UCSD-AML1 (cell line): Measurements from ENCODE around the gene SRL.
A peak's percentile ranks its signal among the peaks of the same experiment; 100 is the strongest.

Experiments
- DNase-seq: peaks from one replicate; lab custom pipeline; 2025; ENCODE audit not compliant: unreplicated experiment; lab: John Stamatoyannopoulos, UW

Gene SRL

DNA sequence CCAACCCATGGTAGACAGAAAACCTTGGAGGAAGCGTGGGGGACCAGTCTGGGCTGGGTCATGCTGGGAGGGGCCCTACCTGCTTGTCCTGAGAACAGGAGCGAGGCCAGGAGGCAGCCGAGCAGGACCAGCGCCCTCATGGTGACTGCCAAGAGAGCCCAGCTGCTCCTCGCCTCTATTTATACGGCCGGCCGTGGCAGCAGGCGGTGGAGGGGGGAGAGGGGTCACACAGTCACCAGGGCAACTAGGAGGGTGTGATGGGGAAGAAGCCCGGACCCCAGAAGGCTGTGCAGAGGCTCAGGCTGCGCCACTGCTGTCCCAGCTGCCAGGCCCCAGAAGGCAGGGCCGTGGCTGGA is at the start of gene SRL:
SRL (minus strand) TSS at position 153 of the 356 bp plus-strand sequence; CDS start at position 140, 13 bp downstream.
- DNase-seq: no peak

DNA sequence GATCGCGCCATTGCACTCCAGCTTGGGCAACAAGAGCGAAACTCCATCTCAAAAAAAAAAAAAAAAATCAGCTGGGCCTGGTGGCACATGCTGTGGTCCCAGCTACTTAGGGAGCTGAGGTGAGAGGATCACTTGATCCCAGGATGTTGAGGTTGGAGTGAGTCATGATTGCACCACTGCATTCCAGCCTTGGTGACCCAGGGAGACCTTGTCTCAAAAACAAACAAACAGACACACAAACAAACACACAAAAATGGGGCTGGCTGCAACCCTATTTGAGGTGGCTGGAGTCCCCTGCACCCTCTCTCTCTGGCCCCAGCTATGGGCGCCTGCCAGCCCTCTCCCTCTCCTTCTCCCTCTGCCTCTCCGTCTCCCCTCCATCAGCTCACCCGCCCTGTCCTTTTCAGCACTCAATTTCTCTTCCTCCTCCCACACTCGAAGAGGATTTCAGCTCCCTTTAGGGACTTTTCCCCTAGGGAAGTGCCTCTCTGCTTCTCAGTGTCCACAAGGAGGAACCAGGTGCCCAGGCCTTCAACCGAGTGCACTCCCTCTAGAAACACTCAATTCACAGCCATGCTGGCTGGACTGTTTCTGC is 48.5 kb upstream of the SRL start:
- no peak for DNase-seq

- peak; percentile 74 for DNase-seq
Measured at GRCh38 chr16:4288148-4288921, 46.5 kb upstream of the SRL start.

DNA sequence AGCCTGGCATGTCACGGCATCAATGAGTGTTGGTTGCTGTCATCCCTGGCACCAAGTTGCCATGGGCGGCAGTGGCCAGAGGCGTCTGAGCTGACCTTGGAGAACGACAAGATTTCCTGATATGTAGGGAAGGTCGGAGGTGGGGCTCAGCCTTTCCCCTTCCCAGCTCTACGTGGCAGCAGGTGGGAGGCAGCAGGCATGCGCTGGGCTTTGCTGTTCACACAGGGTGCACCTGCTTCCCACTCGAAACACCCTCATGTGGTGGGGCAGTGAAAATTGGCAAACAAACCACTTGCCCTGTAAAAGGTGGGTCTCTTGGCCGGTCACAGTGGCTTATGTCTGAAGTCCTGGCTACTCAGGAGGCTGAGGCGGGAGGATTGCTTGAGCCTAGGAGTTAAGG is 43.3 kb upstream of the SRL start:
- no peak for DNase-seq

GRCh38 chr16:4283939-4284338 is 42.1 kb upstream of the SRL start:
- DNase-seq: no peak

DNA sequence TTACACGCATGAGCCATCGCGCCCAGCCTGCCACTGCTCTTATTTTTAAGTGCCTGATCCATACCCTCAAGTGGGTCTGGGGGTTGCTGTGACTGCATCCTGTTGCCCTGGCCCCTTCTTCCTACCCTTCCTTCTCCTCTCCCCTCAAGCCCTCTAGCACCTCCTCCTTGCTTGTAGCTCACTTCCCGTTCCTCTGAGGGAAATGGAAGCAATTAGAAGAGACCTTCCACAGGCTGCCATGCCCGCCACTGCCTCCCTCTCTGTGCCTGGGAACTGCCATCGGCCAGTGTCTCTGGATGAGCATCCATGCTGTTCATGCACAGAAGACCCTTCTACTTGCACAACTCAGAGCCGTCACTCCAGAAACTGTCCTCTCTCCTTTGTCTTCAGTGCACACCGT is 41.6 kb upstream of the SRL start:
- no peak for DNase-seq

GRCh38 chr16:4280625-4281024 is 38.7 kb upstream of the SRL start:
- DNase-seq: no peak

DNA sequence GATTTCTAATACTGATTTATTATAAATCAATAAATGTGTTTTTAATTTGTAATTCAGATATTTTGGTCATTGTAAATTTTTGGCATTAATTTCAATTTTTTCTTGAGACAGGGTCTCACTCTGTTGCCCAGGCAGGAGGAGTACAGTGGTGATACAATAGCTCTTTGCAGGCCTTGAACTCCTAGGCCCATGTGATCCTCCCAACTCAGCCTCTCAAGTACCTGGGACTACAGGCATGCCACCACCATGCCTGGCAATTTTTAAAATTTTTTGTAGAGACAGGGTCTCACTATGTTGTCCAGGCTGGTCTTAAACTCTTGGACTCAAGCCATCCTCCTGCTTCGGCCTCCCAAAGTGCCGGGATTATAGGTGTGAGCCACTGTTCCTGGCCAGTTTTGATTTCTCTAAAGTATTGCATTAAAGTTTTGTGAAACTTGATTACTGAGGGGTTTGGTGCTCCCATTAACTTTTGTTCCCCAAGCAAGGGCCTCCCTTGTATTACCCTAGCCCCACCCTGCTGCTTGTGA is 36.2 kb upstream of the SRL start:
- no peak for DNase-seq

DNA sequence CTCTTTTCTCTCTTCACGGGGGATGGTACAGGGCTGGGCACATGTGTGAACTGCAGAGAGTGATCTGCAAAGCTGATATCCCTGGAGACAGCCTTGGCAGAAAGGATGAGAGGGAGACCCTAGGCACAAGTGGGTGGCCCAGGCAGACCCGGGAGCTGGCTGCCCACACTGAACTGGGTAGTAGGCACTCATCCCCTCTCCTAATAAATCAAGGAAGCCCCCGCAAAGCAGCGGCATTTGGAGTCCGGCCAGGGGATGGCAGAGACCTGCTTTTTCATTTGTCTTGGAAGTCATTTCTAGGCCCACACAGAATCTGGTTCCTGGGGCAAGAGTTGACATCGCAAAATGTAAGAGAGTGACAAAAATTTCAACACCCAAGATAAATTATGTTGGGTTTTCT is 34.0 kb upstream of the SRL start:
- no peak for DNase-seq

DNA sequence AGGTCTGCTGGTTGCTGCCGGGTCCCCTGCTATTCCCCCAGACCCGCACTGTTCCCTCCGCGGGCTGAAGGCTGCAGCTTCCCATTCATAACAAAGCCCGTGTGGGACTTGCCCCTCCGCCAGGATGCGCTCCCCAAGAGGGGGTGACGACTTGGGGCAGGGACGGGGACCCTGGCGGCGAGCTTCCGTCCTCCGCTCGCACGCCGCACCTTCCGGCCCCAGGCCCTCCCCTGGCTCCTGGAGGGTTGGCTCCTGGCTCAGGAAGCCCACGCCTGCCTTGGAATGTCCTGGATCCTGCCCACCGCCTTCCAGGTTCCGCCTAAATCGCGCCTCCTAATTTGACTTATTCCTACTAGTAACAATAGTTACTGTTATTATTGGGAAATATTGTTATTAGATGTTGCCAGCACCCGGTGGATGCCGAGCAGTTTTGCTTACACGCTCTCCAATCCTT is 32.0 kb upstream of the SRL start:
- peak; percentile 82 for DNase-seq

DNA sequence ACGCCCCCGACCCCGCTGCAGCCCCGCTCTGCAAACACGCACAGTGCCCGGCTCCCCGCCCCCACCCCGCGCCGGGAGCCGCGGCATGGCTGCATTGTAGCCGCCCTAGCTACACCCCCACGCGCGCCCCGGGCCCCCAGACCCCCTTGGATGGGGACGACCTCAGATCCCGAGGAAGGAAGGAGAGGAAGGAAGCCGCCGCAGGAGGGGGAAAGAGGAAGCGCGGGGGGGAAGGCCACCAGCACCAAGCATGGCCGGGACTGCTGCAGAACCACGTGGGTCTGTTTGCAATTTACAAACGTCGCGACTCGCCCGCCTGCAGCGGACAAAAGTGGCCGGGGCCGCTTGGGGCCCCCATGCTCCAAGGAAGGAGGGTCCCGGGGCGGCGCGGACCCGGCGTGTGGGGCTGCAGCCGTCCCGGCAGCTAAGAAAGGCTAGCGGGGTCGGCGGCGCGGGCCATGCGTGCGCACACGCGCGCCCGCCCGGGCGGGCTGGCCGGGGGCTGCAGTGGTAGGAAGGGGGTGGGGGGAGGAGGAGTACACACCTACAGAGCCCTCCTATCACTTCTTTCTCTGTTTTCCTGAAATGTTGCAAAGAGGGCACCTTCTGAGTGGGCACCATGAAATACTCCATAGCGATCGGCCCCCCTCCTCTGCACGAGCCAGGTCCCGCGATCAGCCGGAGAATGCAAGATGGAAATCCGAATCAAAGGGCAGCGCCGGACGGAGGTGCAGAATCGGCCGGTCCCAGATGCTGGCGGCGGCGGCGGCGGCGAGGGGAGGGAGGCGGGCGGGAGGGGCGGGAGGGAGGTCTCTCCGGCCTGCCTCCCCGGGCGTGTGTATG is 30.5 kb upstream of the SRL start:
- DNase-seq: peak; percentile 76

DNA sequence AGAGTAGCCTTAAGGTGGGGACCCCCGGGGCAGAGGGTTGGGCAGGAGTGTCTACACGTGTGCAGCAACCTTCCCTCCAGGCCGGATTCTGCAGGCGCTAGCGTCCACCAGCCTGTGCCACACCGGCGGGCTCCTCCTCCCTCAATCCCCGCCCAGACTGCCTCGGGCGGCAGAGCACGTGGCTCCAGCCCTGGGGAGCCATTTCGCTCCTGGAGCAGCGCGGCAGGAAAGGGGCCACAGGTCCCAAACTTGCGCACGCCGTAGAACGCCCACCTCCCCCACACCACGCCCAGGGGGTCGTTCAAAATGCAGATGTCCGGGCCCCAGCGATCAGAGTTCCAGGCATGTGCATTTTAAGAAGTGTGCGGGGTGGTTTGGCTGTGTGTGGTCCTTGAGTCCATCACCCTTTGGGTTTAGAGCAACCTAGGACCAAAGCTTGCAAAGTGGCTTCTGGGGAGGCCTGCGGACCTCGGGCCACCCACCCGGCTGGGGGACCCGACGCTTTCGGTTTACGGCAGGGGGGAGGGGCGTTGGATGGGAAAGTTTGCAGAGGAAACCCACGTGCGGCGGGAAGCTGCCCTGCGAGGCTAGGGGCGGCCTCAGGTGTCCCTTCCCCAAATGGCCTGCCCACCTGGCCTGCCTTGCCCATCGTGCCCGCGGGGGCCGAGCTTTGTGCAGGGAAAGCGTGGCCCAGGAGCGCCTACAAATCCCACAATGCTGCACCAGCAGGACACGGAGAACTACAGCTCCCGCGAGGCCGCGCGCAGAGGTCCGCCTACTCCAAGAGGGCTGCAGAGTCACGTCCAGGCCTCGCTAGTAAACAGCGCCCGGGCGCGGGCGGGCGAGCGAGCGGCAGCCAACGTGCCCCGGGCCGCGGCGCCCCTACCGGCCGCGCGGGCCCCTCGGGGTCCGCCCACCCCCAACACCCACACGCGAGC is 29.6 kb upstream of the SRL start:
- peak; percentile 90 for DNase-seq

DNA sequence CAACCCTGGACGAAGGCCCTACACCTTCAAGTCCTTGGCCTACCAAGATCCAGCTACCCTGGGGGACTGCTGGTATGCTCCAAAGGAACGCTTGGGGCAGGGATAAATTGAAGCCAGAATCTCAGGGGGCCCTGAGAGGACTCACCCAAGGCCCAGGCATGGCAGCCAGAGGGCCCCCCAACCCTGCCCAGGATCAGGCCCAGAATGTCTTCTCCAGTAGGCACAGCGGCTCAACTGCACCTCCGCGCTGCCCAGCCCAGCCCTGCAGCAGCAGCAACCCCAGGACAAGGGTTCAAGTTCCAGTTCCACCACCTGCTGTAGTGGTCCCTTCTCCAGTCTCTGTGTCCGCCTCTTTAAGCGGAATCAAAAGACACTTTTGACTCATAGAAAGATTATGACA is 28.7 kb upstream of the SRL start:
- no peak for DNase-seq

DNA sequence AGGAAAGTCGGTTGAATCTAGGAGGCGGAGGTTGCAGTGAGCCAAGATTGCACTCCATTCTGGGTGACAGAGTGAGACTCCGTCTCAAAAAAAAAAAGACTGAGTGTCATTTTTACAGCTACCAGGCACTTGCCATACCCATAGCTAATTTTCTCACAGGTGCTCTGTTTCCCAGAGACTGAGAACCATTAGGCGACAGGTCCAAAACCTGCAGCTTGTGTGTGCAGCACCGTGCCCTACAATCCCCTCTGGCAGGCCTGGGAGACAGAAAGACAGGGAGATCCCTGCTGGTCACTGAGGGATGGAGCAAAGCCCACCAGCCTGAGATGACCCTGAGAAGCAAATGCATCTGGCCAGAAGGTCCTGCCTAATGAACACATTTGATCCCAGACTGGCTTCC is 28.2 kb upstream of the SRL start:
- no peak for DNase-seq

DNA sequence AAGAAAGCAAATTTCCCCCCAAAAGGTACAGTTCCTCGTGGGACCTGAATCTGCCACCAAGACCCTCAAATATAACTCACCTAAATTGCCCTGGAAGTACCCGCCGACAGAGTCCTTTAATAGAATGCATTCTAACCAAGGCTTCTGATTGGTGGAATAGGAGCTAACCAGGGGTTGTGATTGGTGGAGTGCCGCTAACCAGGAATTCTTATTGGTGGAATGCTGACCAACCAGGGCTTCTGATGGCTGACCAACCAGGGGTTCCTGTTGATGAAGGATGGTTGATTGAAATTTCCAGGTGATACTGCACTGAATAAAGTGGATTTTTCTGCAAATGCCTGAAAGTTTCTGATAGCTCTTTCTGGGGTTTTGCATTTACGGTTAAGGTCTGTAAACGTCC is 24.5 kb upstream of the SRL start:
- DNase-seq: no peak

GRCh38 chr16:4265676-4266075 is 23.8 kb upstream of the SRL start:
- DNase-seq: no peak

DNA sequence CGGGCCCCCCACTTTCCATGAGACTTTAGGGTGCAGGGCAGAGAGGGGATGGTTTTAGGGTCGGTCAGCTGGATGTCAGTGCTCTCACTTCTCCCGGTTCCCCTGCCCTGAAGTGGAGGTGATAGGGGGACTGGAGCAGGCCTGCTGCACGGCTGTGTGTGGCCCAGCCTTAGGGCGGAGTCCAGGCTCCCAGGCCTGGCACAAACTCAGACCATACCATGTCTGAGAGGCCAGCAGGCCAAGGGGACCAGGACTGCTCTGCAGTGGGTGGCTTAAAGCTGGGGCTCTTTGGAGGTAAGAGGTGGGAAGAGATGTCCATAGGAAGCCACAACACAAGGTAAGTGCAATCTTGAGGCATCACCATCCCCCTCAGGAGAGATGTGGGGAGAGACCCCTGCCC is 22.7 kb upstream of the SRL start:
- DNase-seq: no peak

GRCh38 chr16:4263504-4264436 is 21.9 kb upstream of the SRL start:
- DNase-seq: no peak

- DNase-seq: no peak
Measured at GRCh38 chr16:4262303-4262835, 20.5 kb upstream of the SRL start.
